WTC11 (cell line): Measurements from ENCODE around the gene ORMDL2. TPM values are rescaled to one million over a fixed set of nuclear protein-coding genes. Genes with fewer than 3 reads are reported as not detected.

Source experiments
- ATAC-seq: fragments of 200-7000 bp; cut with Tn5 transposase; 2 replicates; pipeline ENCODE4 v1.10.0; 2021; ENCODE audit warnings: mild to moderate bottlenecking, moderate library complexity
- CTCF ChIA-PET: fragments of 300-600 bp; sonication (Branson Sonifier 250); formaldehyde crosslinking; loops from one replicate; lab custom pipeline; 2021; ENCODE audit warnings: antibody characterized with exemption; lab: Charles Lee
- POLR2A ChIA-PET: fragments of 350-600 bp; sonication (Branson Sonifier 250); formaldehyde crosslinking; loops from one replicate; lab custom pipeline; 2021; ENCODE audit warnings: antibody characterized with exemption; lab: Charles Lee
- DNase-seq: peaks from one replicate; pipeline ENCODE4 v3.0.0; 2021; ENCODE audit warnings: low spot score
- H3K27ac Mint-ChIP-seq: 2 replicates; pipeline ENCODE4 v1.8.0; 2021; ENCODE audit warnings: mixed read lengths
- H3K27me3 Mint-ChIP-seq: 2 replicates; pipeline ENCODE4 v1.8.0; 2021; ENCODE audit warnings: low read depth, mild to moderate bottlenecking, moderate library complexity, mixed read lengths
- H3K36me3 Mint-ChIP-seq: 2 replicates; pipeline ENCODE4 v1.8.0; 2021; ENCODE audit warnings: mixed read lengths
- H3K4me1 Mint-ChIP-seq: 2 replicates; pipeline ENCODE4 v1.8.0; 2022; ENCODE audit warnings: mixed read lengths
- H3K4me3 Mint-ChIP-seq: 2 replicates; pipeline ENCODE4 v1.8.0; 2021; ENCODE audit warnings: mild to moderate bottlenecking, moderate library complexity, mixed read lengths
- H3K9me3 Mint-ChIP-seq: 2 replicates; pipeline ENCODE4 v1.8.0; 2021; ENCODE audit warnings: mixed read lengths
- AR ChIP-seq: fragments of 250-450 bp; sonication (Bioruptor Pico); IDR thresholded peaks from 2 replicates; pipeline ENCODE4 v1.9.0; 2021; ENCODE audit warnings: mild to moderate bottlenecking
- CREM ChIP-seq: sonication (generic); formaldehyde crosslinking; IDR thresholded peaks from 2 replicates; pipeline ENCODE4 v1.8.1; 2022; ENCODE audit warnings: mild to moderate bottlenecking, missing genetic modification reagents, moderate library complexity
- JUN ChIP-seq: sonication (generic); formaldehyde crosslinking; IDR thresholded peaks from 2 replicates; pipeline ENCODE4 v1.8.0; 2023; ENCODE audit warnings: mild to moderate bottlenecking, missing genetic modification reagents
- PRDM15 ChIP-seq: sonication (generic); formaldehyde crosslinking; IDR thresholded peaks from 2 replicates; pipeline ENCODE4 v1.8.0; 2022; ENCODE audit warnings: missing genetic modification reagents
- RORB ChIP-seq: fragments of 250-450 bp; sonication (Bioruptor Pico); IDR thresholded peaks from 2 replicates; pipeline ENCODE4 v1.9.0; 2021; ENCODE audit warnings: mild to moderate bottlenecking
- SMAD4 ChIP-seq: sonication (generic); formaldehyde crosslinking; IDR thresholded peaks from 2 replicates; pipeline ENCODE4 v1.8.0; 2022; ENCODE audit warnings: mild to moderate bottlenecking, missing genetic modification reagents
- SOX15 ChIP-seq: fragments of 250-450 bp; sonication (Bioruptor Pico); IDR thresholded peaks from 2 replicates; pipeline ENCODE4 v1.9.0; 2021; ENCODE audit warnings: mild to moderate bottlenecking
- STAT6 ChIP-seq: sonication (generic); formaldehyde crosslinking; conservative IDR thresholded peaks from 2 replicates; pipeline ENCODE4 v1.8.1; 2023; ENCODE audit warnings: mild to moderate bottlenecking, low read depth, missing genetic modification reagents, moderate library complexity
- TEAD1 ChIP-seq: sonication (generic); formaldehyde crosslinking; IDR thresholded peaks from 2 replicates; pipeline ENCODE4 v1.8.0; 2022; ENCODE audit warnings: mild to moderate bottlenecking, missing genetic modification reagents
- TEAD4 ChIP-seq: sonication (generic); formaldehyde crosslinking; IDR thresholded peaks from 2 replicates; pipeline ENCODE4 v1.8.0; 2022; ENCODE audit warnings: mild to moderate bottlenecking, missing genetic modification reagents
- TP53 ChIP-seq: sonication (generic); formaldehyde crosslinking; IDR thresholded peaks from 2 replicates; pipeline ENCODE4 v1.8.1; 2023; ENCODE audit warnings: mild to moderate bottlenecking, missing genetic modification reagents
- ZNF138 ChIP-seq: sonication (generic); formaldehyde crosslinking; conservative IDR thresholded peaks from 2 replicates; pipeline ENCODE4 v1.8.1; 2022; ENCODE audit warnings: mild to moderate bottlenecking, moderate library complexity, missing genetic modification reagents
- total RNA-seq: library from RNA; stranded (reverse); gene quantifications from 3 replicates; pipeline ENCODE4 v1.2.3, GENCODE V29; 2021
- TF ChIP-seq, protein P1 (sequence below): sonication (generic); formaldehyde crosslinking; IDR thresholded peaks from 2 replicates; pipeline ENCODE4 v1.8.0; 2023; ENCODE audit warnings: mild to moderate bottlenecking, missing genetic modification reagents

ORMDL2 gene
- total RNA-seq, 1 experiment from 2014 or later, result 32.9 TPM

GRCh38 chr12:55818886-55819285 lies 1.0 kb downstream of the ORMDL2 start:
- no peak for DNase-seq
- TF ChIP-seq TP53 (CRISPR knock-in tag) (no peak), STAT6 (CRISPR knock-in tag) (no peak), CREM (CRISPR knock-in tag) (0 out of 2 replicates have a peak, but pooled peaks have one; percentile 37)
- POLR2A ChIA-PET, result interaction anchor here (1.8 to 3.5 kb wide), 3 partner anchors 11 to 81 kb away, joined by 15 to 64 read pairs (median 16); partner anchors contain the start of genes DNAJC14 and GDF11
- Mint-ChIP-seq H3K27ac (no peak overlapping the region; the same call in 1 of the 2 replicates), H3K4me3 (no peak overlapping the region), H3K9me3 (no peaks in the 10 kb centered on the region), H3K36me3 (peaks cover 37% of the 10 kb centered on the region), H3K27me3 (no peaks in the 10 kb centered on the region), H3K4me1 (peaks cover 28% of the 10 kb centered on the region)
- ATAC-seq, result no peak
- CTCF ChIA-PET, result interaction anchor here (1.6 to 7.0 kb wide), 5 partner anchors 8 to 121 kb away, joined by 5 to 97 read pairs (median 18); partner anchors contain the start of gene GDF11

DNA sequence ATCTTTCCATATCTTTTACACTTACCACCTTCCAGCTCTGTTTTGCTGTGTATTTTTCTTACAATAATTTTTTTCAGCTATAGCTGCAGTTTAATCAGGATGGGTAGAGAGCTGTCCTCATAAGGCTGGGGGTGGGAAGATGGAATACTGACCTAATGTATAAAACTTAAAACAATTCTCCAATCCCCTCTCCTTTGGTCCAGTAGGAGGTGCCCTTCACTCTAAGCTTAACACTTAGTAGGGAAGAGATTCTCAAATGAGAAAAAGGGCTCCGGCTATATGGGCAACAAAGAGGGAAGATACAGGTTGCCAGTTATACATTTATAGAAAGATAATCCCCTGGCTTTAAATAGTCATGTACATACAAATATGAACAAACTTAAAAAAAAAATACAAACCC lies 2.8 kb downstream of the ORMDL2 start:
- ATAC-seq (no peak), DNase-seq (no peak)
- Mint-ChIP-seq H3K4me3 (no peak overlapping the region), H3K9me3 (no peaks in the 10 kb centered on the region), H3K4me1 (peaks cover 14% of the 10 kb centered on the region), H3K27ac (no peak overlapping the region), H3K27me3 (no peaks in the 10 kb centered on the region), H3K36me3 (peaks cover 37% of the 10 kb centered on the region)
- ChIA-PET CTCF (interaction anchor here (0.6 to 7.0 kb wide), 11 partner anchors 10 to 193 kb away, joined by 3 to 97 read pairs (median 3); partner anchors contain the start of genes DNAJC14 and RAB5B), POLR2A (interaction anchor here (2.6 kb wide), 1 partner anchor 9 kb away, joined by 9 read pairs; the partner anchor contains the start of gene DNAJC14)
- TF ChIP-seq AR (no peak), SOX15 (CRISPR knock-in tag) (no peak), RORB (CRISPR knock-in tag) (no peak), PRDM15 (CRISPR knock-in tag) (no peak), JUN (no peak)
- TF ChIP-seq, protein P1, sequence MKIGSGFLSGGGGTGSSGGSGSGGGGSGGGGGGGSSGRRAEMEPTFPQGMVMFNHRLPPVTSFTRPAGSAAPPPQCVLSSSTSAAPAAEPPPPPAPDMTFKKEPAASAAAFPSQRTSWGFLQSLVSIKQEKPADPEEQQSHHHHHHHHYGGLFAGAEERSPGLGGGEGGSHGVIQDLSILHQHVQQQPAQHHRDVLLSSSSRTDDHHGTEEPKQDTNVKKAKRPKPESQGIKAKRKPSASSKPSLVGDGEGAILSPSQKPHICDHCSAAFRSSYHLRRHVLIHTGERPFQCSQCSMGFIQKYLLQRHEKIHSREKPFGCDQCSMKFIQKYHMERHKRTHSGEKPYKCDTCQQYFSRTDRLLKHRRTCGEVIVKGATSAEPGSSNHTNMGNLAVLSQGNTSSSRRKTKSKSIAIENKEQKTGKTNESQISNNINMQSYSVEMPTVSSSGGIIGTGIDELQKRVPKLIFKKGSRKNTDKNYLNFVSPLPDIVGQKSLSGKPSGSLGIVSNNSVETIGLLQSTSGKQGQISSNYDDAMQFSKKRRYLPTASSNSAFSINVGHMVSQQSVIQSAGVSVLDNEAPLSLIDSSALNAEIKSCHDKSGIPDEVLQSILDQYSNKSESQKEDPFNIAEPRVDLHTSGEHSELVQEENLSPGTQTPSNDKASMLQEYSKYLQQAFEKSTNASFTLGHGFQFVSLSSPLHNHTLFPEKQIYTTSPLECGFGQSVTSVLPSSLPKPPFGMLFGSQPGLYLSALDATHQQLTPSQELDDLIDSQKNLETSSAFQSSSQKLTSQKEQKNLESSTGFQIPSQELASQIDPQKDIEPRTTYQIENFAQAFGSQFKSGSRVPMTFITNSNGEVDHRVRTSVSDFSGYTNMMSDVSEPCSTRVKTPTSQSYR (CRISPR knock-in tag), result no peak

DNA sequence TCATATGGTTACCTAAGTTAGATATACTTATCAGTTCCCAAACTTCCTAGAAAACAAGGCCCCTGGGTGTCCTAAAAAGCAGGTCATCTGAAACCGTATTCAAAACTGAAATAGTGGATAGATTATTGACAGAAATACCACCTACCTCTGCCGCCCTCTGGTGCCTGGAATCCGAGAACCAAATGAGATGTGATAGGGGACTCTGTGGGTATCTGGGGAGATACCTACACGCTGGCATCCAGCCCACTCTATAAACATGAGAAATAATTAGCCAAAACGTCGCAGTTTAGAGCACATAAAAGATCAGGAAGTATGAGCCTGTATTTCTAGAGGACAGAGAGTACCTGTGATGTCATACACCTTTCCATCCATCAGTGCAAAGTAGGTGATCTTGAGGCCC lies 4.4 kb downstream of the ORMDL2 start:
- POLR2A ChIA-PET, result no interaction called here
- no peaks in the 10 kb centered on the region for H3K27me3 Mint-ChIP-seq
- TF ChIP-seq TEAD1 (peak; percentile 87; the same call in 1 of the 2 replicates), SMAD4 (CRISPR knock-in tag) (no peak), TEAD4 (peak; percentile 87; the same call in 1 of the 2 replicates), ZNF138 (CRISPR knock-in tag) (no peak)
- H3K36me3 Mint-ChIP-seq, result peaks cover 40% of the 10 kb centered on the region
- ATAC-seq (no peak), DNase-seq (peak; percentile 52)
- CTCF ChIA-PET, result no interaction called here
- H3K4me3 Mint-ChIP-seq, result no peak overlapping the region
- peaks cover 13% of the 10 kb centered on the region for H3K4me1 Mint-ChIP-seq
- no peaks in the 10 kb centered on the region for H3K9me3 Mint-ChIP-seq
- peak overlapping the region; percentile 90 for H3K27ac Mint-ChIP-seq
